RWPE2 (cell line): Measurements from ENCODE around the gene CTSL.

Experiments used
- ATAC-seq: fragments of 200-7000 bp; cut with Tn5 transposase; 3 replicates; pipeline ENCODE4 v1.9.1; 2021; ENCODE audit warnings: low read depth
- DNase-seq: peaks from one replicate; pipeline ENCODE4 v3.0.0-alpha.2; 2020; ENCODE audit warnings: low spot score
- H3K27ac ChIP-seq: fragments of 450-650 bp; 2 replicates; pipeline ENCODE4 v1.5.1; 2017; ENCODE audit warnings: mild to moderate bottlenecking; ENCODE audit not compliant: poor library complexity, severe bottlenecking
- H3K27me3 ChIP-seq: fragments of 250-450 bp; sonication (Bioruptor Pico); 2 replicates; pipeline ENCODE4 v1.5.1; 2021; ENCODE audit warnings: mild to moderate bottlenecking, moderate library complexity; ENCODE audit not compliant: insufficient read depth, poor library complexity, severe bottlenecking
- H3K36me3 ChIP-seq: fragments of 250-450 bp; sonication (Bioruptor Pico); 2 replicates; pipeline ENCODE4 v1.5.1; 2020; ENCODE audit warnings: low read depth, mild to moderate bottlenecking, moderate library complexity
- H3K4me1 ChIP-seq: fragments of 250-450 bp; sonication (Bioruptor Pico); 2 replicates; pipeline ENCODE4 v1.5.1; 2021; ENCODE audit warnings: mild to moderate bottlenecking, moderate library complexity; ENCODE audit not compliant: insufficient read depth, poor library complexity, severe bottlenecking
- H3K4me3 ChIP-seq: fragments of 250-450 bp; sonication (Bioruptor Pico); 2 replicates; pipeline ENCODE4 v1.5.1; 2021; ENCODE audit warnings: mild to moderate bottlenecking, moderate library complexity; ENCODE audit not compliant: severe bottlenecking
- H3K9me3 ChIP-seq: fragments of 250-450 bp; sonication (Bioruptor Pico); 2 replicates; pipeline ENCODE4 v1.5.1; 2021; ENCODE audit warnings: mild to moderate bottlenecking, moderate library complexity; ENCODE audit not compliant: severe bottlenecking
- CTCF ChIP-seq: fragments of 450-650 bp; IDR thresholded peaks from one replicate; pipeline ENCODE4 v1.5.1; 2017; ENCODE audit warnings: mild to moderate bottlenecking, moderate library complexity; ENCODE audit not compliant: poor library complexity, severe bottlenecking

Gene CTSL

DNA sequence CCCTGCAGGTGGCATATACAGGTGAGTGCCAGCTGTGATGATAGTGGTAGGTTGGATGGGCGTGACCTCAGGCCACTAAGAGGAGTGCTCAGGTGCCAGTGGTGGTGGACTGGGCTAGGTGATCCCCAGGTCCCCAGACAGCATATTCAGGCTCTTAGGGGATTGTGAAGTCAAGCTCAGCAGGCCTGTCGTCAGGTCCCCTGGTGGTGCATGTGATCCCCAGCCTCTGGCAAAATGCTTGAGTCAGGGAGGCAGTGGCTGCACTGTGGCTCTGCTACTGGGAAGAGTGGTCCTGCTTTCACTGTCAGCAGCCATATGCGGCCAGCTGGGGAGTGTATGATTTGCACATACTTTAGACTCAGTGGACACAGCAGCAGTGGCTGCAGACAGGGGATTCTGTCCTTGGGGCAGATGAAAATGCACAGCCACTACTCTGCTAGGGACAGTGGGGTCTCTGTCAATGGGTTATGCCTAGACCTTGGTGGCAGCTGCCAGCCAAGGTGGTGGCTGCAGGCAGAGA, 31.6 kb upstream of the CTSL start:
- Histone ChIP-seq H3K36me3 (no peaks in the 10 kb centered on the region), H3K4me3 (no peak overlapping the region), H3K27me3 (no peaks in the 10 kb centered on the region), H3K9me3 (no peaks in the 10 kb centered on the region), H3K4me1 (no peaks in the 10 kb centered on the region), H3K27ac (no peak overlapping the region)
- ATAC-seq (no peak), DNase-seq (no peak)
- no peak for TF ChIP-seq CTCF

DNA sequence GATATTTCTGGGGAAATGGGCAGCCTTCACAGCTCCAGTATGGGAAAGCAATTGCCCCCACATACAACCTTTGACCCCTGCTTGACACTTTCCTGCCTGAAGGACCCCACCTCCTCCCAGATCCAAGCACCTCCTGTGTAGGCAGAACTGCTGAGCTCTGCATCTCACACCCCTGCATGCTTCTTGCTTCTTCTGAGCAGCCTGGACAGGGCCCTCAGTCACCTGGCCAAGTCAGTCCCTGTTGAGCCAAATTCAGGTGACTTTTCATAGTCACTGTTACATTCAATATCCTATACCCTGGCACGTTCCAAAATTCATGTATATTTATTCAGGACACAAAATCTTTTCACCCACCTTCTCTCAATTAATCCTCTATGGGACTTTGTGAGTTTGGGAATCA, 30.4 kb upstream of the CTSL start:
- H3K36me3 ChIP-seq = no peaks in the 10 kb centered on the region

GRCh38 chr9:87696641-87697040, 29.3 kb upstream of the CTSL start:
- Histone ChIP-seq H3K9me3 (no peaks in the 10 kb centered on the region), H3K4me1 (peaks cover 6% of the 10 kb centered on the region), H3K27me3 (no peaks in the 10 kb centered on the region), H3K27ac (no peak overlapping the region), H3K4me3 (no peak overlapping the region), H3K36me3 (no peaks in the 10 kb centered on the region)
- no peak for DNase-seq
- no peak for ATAC-seq
- TF ChIP-seq CTCF = no peak

More for the DNA sequence above, 30.4 kb upstream of the CTSL start:
- H3K27me3 ChIP-seq = no peaks in the 10 kb centered on the region
- H3K27ac ChIP-seq = no peak overlapping the region
- DNase-seq (no peak), ATAC-seq (no peak)
- peaks cover 6% of the 10 kb centered on the region for H3K4me1 ChIP-seq
- no peak overlapping the region for H3K4me3 ChIP-seq
- no peaks in the 10 kb centered on the region for H3K9me3 ChIP-seq
- TF ChIP-seq CTCF = no peak

- TF ChIP-seq CTCF = no peak
Observed at GRCh38 chr9:87698069-87698809, 27.7 kb upstream of the CTSL start.

DNA sequence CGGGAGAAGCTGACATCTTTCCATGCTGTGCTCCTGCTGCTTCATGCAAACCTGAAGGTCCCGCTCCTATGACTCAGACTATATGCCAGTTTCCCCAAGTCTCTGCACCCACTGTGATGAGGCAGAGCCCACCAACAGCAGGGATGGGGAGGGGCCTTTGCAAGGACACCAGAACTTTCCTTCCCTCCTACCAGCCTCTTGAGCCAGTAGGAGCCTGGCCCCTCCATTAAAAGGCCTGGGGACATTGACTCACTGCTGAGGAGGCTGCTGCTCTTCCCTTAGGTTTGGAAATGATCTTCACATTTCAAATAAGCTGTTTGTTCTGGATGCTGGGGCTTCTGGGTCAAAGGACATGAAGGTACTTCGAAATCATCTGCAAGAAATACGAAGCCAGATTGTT, 26.1 kb upstream of the CTSL start:
- TF ChIP-seq CTCF = no peak
- H3K4me1 ChIP-seq = peaks cover 13% of the 10 kb centered on the region
- H3K27ac ChIP-seq = no peak overlapping the region
- DNase-seq (no peak), ATAC-seq (no peak)
- H3K4me3 ChIP-seq = no peak overlapping the region
- no peaks in the 10 kb centered on the region for H3K27me3 ChIP-seq
- no peaks in the 10 kb centered on the region for H3K9me3 ChIP-seq
- no peaks in the 10 kb centered on the region for H3K36me3 ChIP-seq

More at GRCh38 chr9:87698069-87698809, 27.7 kb upstream of the CTSL start:
- Histone ChIP-seq H3K4me3 (no peak overlapping the region), H3K27me3 (no peaks in the 10 kb centered on the region), H3K36me3 (no peaks in the 10 kb centered on the region), H3K4me1 (peaks cover 6% of the 10 kb centered on the region), H3K9me3 (no peaks in the 10 kb centered on the region), H3K27ac (no peak overlapping the region)
- no peak for DNase-seq
- no peak for ATAC-seq
